HEK293 (cell line): ENCODE data around the gene P3H4.
"Not testable (repeated sequence)": the region's sequence is repeated elsewhere in the genome, so short reads cannot be mapped to it uniquely, and the experiment has no call there.

ENCODE experiments used
- CTCF ChIA-PET: fragments of 350-600 bp; formaldehyde crosslinking; extraction: SDS; loops from one replicate; lab custom pipeline; 2021; ENCODE audit warnings: antibody characterized with exemption; lab: Yijun Ruan, JAX
- POLR2A ChIA-PET: fragments of 300-600 bp; formaldehyde crosslinking; extraction: SDS; loops from one replicate; lab custom pipeline; 2020; ENCODE audit warnings: antibody characterized with exemption, inconsistent platforms; lab: Yijun Ruan, JAX
- H3K27ac ChIP-seq: fragments of 200-500 bp; sonication (Bioruptor generic); 2 replicates; pipeline ENCODE4 v1.5.1; 2014; ENCODE audit warnings: low read depth, low read length, control low read depth, inconsistent platforms; ENCODE audit errors: extremely low read depth
- H3K36me3 ChIP-seq, 2 experiments: fragments of 200-500 bp in 1 of 2; sonication (Bioruptor generic) in 1 of 2; 1 replicate in 1 of 2; 2 replicates in 1 of 2; pipeline ENCODE4 v1.5.1; 2014 to 2017; ENCODE audit warnings: inconsistent platforms in 2 of 2, low read length in 2 of 2; ENCODE audit not compliant: control insufficient read depth in 2 of 2, insufficient read depth in 1 of 2
- H3K4me1 ChIP-seq: fragments of 200-500 bp; sonication (Bioruptor generic); 2 replicates; pipeline ENCODE4 v1.5.1; 2014; ENCODE audit warnings: mild to moderate bottlenecking, low read length, inconsistent platforms; ENCODE audit not compliant: control insufficient read depth, insufficient read depth
- H3K4me3 ChIP-seq: 2 replicates; pipeline ENCODE4 v1.5.1; 2011; ENCODE audit warnings: low read depth, mild to moderate bottlenecking, control low read depth, low read length, moderate library complexity
- H3K9me3 ChIP-seq: fragments of 200-500 bp; sonication (Bioruptor generic); 2 replicates; pipeline ENCODE4 v1.5.1; 2014; ENCODE audit warnings: low read depth, low read length, inconsistent platforms; ENCODE audit not compliant: control insufficient read depth, insufficient read depth
- KLF10 ChIP-seq: fragments of 450-650 bp; IDR thresholded peaks from 2 replicates; pipeline ENCODE4 v1.5.1; 2018; ENCODE audit warnings: missing biosample characterization, mild to moderate bottlenecking, missing genetic modification characterization
- KLF9 ChIP-seq: fragments of 450-650 bp; formaldehyde crosslinking; IDR thresholded peaks from 2 replicates; pipeline ENCODE4 v1.5.1; 2016; ENCODE audit warnings: missing biosample characterization, missing genetic modification characterization, low read depth
- PBX3 ChIP-seq: sonication (generic); formaldehyde crosslinking; IDR thresholded peaks from 2 replicates; pipeline ENCODE4 v1.8.1; 2022; ENCODE audit warnings: mild to moderate bottlenecking, moderate library complexity, missing genetic modification reagents
- SP3 ChIP-seq: fragments of 450-650 bp; formaldehyde crosslinking; IDR thresholded peaks from 2 replicates; pipeline ENCODE4 v1.5.1; 2016; ENCODE audit warnings: missing biosample characterization, missing genetic modification characterization
- ZBTB17 ChIP-seq: fragments of 450-650 bp; formaldehyde crosslinking; IDR thresholded peaks from 2 replicates; pipeline ENCODE4 v1.5.1; 2016; ENCODE audit warnings: missing biosample characterization, missing genetic modification characterization
- ZBTB8A ChIP-seq: fragments of 450-650 bp; formaldehyde crosslinking; IDR thresholded peaks from 2 replicates; pipeline ENCODE4 v1.5.1; 2016; ENCODE audit warnings: missing biosample characterization, missing genetic modification characterization
- ZNF148 ChIP-seq: fragments of 450-650 bp; formaldehyde crosslinking; IDR thresholded peaks from 2 replicates; pipeline ENCODE4 v1.5.0; 2017; ENCODE audit warnings: missing biosample characterization, missing genetic modification characterization, borderline replicate concordance
- ZNF335 ChIP-seq: fragments of 450-650 bp; formaldehyde crosslinking; conservative IDR thresholded peaks from 2 replicates; pipeline ENCODE4 v1.5.1; 2016; ENCODE audit warnings: missing biosample characterization, missing genetic modification characterization
- ZNF362 ChIP-seq: fragments of 450-650 bp; formaldehyde crosslinking; IDR thresholded peaks from 2 replicates; pipeline ENCODE4 v1.5.1; 2016; ENCODE audit warnings: missing biosample characterization, missing genetic modification characterization
- ZNF529 ChIP-seq: fragments of 450-650 bp; formaldehyde crosslinking; IDR thresholded peaks from 2 replicates; pipeline ENCODE4 v1.5.1; 2017; ENCODE audit warnings: missing genetic modification characterization, missing biosample characterization; ENCODE audit not compliant: insufficient replicate concordance
- ZNF837 ChIP-seq: fragments of 450-650 bp; formaldehyde crosslinking; IDR thresholded peaks from 2 replicates; pipeline ENCODE4 v1.5.1; 2016; ENCODE audit warnings: missing biosample characterization, missing genetic modification characterization

The P3H4 gene

GRCh38 chr17:41835800-41836549, 24.2 kb upstream of the P3H4 start, which contains the start of gene NT5C3B (continued):
- TF ChIP-seq PBX3 (peak; percentile 57; the same call in 1 of the 2 replicates), SP3 (tag by site-specific recombination) (no peak), KLF9 (tag by site-specific recombination) (0 out of 2 replicates have a peak, but pooled peaks have one; percentile 33), ZNF148 (tag by site-specific recombination) (no peak), ZNF362 (tag by site-specific recombination) (no peak), ZBTB8A (tag by site-specific recombination) (peak; percentile 53), ZNF529 (tag by site-specific recombination) (no peak)

GRCh38 chr17:41835214-41835799, 23.6 kb upstream of the P3H4 start:
- POLR2A ChIA-PET = interaction anchor here (0.5 to 2.8 kb wide), 11 partner anchors 9 to 182 kb away, joined by 3 to 25 read pairs (median 5); partner anchors contain the start of genes ACLY, DNAJC7, EIF1 and FKBP10
- H3K27ac ChIP-seq = peak overlapping the region; percentile 87
- no peaks in the 10 kb centered on the region for H3K9me3 ChIP-seq
- peaks cover 43 to 44% of the 10 kb centered on the region in 2 experiments for H3K36me3 ChIP-seq
- TF ChIP-seq KLF10 (tag by site-specific recombination) (0 out of 2 replicates have a peak, but pooled peaks have one; percentile 20), ZBTB17 (tag by site-specific recombination) (peak; percentile 33; the same call in 1 of the 2 replicates), ZNF335 (tag by site-specific recombination) (peak; percentile 96), ZNF837 (no peak)
- H3K4me1 ChIP-seq = peaks cover 4% of the 10 kb centered on the region
- H3K4me3 ChIP-seq = peak overlapping the region; percentile 95
- CTCF ChIA-PET = interaction anchor here (0.6 to 1.8 kb wide), 10 partner anchors 16 to 1418 kb away, joined by 3 to 7 read pairs (median 3); partner anchors contain the start of genes P3H4 and TOP2A

GRCh38 chr17:41829961-41830360, 18.2 kb upstream of the P3H4 start:
- ChIA-PET POLR2A (interaction anchor here (0.6 to 1.5 kb wide), 6 partner anchors 10 to 98 kb away, joined by 3 to 7 read pairs (median 3); no protein-coding TSS in a partner anchor), CTCF (interaction anchor here (0.6 to 1.2 kb wide), 4 partner anchors 18 to 690 kb away, joined by 3 to 5 read pairs (median 3); partner anchors contain the start of gene P3H4)
- H3K4me3 ChIP-seq, H3K4me1 ChIP-seq, H3K27ac ChIP-seq, H3K9me3 ChIP-seq: not testable (repeated sequence)
- peaks cover 82 to 93% of the 10 kb centered on the region in 2 experiments for H3K36me3 ChIP-seq
